GM15510 (cell line): ENCODE results near the gene TWIST2.

Experiments
- POLR2A ChIP-seq: IDR thresholded peaks from 3 replicates; pipeline ENCODE4 v1.6.1; 2011; ENCODE audit warnings: borderline replicate concordance; ENCODE audit not compliant: insufficient read length; ENCODE audit errors: extremely low read depth

The TWIST2 gene

GRCh38 chr2:238895891-238896600 is 48.2 kb downstream of the TWIST2 start:
- no peak for TF ChIP-seq POLR2A

- no peak for TF ChIP-seq POLR2A
Observed at GRCh38 chr2:238896641-238897040, 48.8 kb downstream of the TWIST2 start.

GRCh38 chr2:238897122-238897880 is 49.4 kb downstream of the TWIST2 start:
- TF ChIP-seq POLR2A = no peak

- no peak for TF ChIP-seq POLR2A
Observed at GRCh38 chr2:238897911-238898311, 50.0 kb downstream of the TWIST2 start.

GRCh38 chr2:238898534-238899281 is 50.8 kb downstream of the TWIST2 start:
- no peak for TF ChIP-seq POLR2A

- TF ChIP-seq POLR2A = no peak
Observed at GRCh38 chr2:238899386-238899785, 51.5 kb downstream of the TWIST2 start.

- no peak for TF ChIP-seq POLR2A
Observed at GRCh38 chr2:238900511-238900910, 52.6 kb downstream of the TWIST2 start.

GRCh38 chr2:238901461-238902057 is 53.7 kb downstream of the TWIST2 start:
- TF ChIP-seq POLR2A = no peak

- no peak for TF ChIP-seq POLR2A
Observed at GRCh38 chr2:238902285-238902684, 54.4 kb downstream of the TWIST2 start.

- TF ChIP-seq POLR2A = no peak
Observed at GRCh38 chr2:238903141-238903540, 55.3 kb downstream of the TWIST2 start.

GRCh38 chr2:238904177-238904576 is 56.3 kb downstream of the TWIST2 start:
- no peak for TF ChIP-seq POLR2A

- TF ChIP-seq POLR2A = no peak
Observed at GRCh38 chr2:238904716-238905115, 56.8 kb downstream of the TWIST2 start.

GRCh38 chr2:238905224-238905623 is 57.3 kb downstream of the TWIST2 start:
- TF ChIP-seq POLR2A = no peak

- TF ChIP-seq POLR2A = no peak
Observed at GRCh38 chr2:238905644-238906043, 57.8 kb downstream of the TWIST2 start.
